Stimulated activated naive CD8-positive, alpha-beta T cell treated with anti-CD3 and anti-CD28 coated beads, Interleukin-15, amount 100 ng/mL, for 72 hours (primary cell): ENCODE results near the gene MYBPH.

Source experiments
- ATAC-seq: fragments of 150-1000 bp; cut with Tn5 transposase; 2 replicates; pipeline ENCODE4 v1.10.0; 2021; ENCODE audit warnings: mild to moderate bottlenecking, moderate library complexity
- DNase-seq, 2 donors: peaks; one replicate each; pipeline ENCODE4 v3.0.0; 2021 to 2022
- H3K27ac Mint-ChIP-seq, 2 donors: one replicate each; pipeline ENCODE4 v1.8.0; 2022; ENCODE audit warnings: mild to moderate bottlenecking in 2 of 2, mixed read lengths in 2 of 2, moderate library complexity in 2 of 2
- H3K27me3 Mint-ChIP-seq: one replicate; pipeline ENCODE4 v1.8.0; 2022; ENCODE audit warnings: mixed read lengths
- H3K4me1 Mint-ChIP-seq: one replicate; pipeline ENCODE4 v1.8.0; 2022; ENCODE audit warnings: mild to moderate bottlenecking, mixed read lengths
- H3K4me3 Mint-ChIP-seq, 2 donors: one replicate each; pipeline ENCODE4 v1.8.0; 2022; ENCODE audit warnings: mild to moderate bottlenecking in 2 of 2, mixed read lengths in 2 of 2, moderate library complexity in 1 of 2
- H3K9me3 Mint-ChIP-seq, 2 donors: one replicate each; pipeline ENCODE4 v1.8.0; 2022; ENCODE audit warnings: mixed read lengths in 2 of 2

MYBPH gene

GRCh38 chr1:203175237-203175826, at the start of gene MYBPH:
MYBPH (minus strand) TSS chr1:203175826; CDS start chr1:203175755, 71 bp downstream.
- H3K4me3 Mint-ChIP-seq = no peak within 1 kb of the TSS
- no peaks in the 10 kb centered on the region for H3K9me3 Mint-ChIP-seq
- no peaks in the 10 kb centered on the region for H3K27me3 Mint-ChIP-seq
- no peak for DNase-seq
- H3K4me1 Mint-ChIP-seq = no peaks in the 10 kb centered on the region
- ATAC-seq = no peak
- no peak within 1 kb of the TSS for H3K27ac Mint-ChIP-seq

- Mint-ChIP-seq H3K9me3 (no peaks in the 10 kb centered on the region), H3K4me1 (no peaks in the 10 kb centered on the region), H3K4me3 (no peak overlapping the region), H3K27ac (peak overlapping the region in 1 of 2 donors; percentile 54), H3K27me3 (peaks cover 13% of the 10 kb centered on the region)
- ATAC-seq (no peak), DNase-seq (no peak)
Observed at GRCh38 chr1:203225071-203225470, 49.4 kb upstream of the MYBPH start.

- ATAC-seq = no peak
- no peak for DNase-seq
- peaks cover 11% of the 10 kb centered on the region for H3K27me3 Mint-ChIP-seq
Observed at GRCh38 chr1:203223012-203223775, 47.6 kb upstream of the MYBPH start.

GRCh38 chr1:203219934-203220333, 44.3 kb upstream of the MYBPH start:
- Mint-ChIP-seq H3K4me3 (no peak overlapping the region), H3K9me3 (no peaks in the 10 kb centered on the region), H3K4me1 (peaks cover 3% of the 10 kb centered on the region), H3K27ac (no peak overlapping the region), H3K27me3 (peaks cover 27% of the 10 kb centered on the region)
- ATAC-seq (no peak), DNase-seq (no peak)

More at GRCh38 chr1:203223012-203223775, 47.6 kb upstream of the MYBPH start:
- Mint-ChIP-seq H3K4me1 (no peaks in the 10 kb centered on the region), H3K27ac (no peak overlapping the region), H3K4me3 (no peak overlapping the region), H3K9me3 (no peaks in the 10 kb centered on the region)

GRCh38 chr1:203219171-203219570, 43.5 kb upstream of the MYBPH start:
- Mint-ChIP-seq H3K27ac (no peak overlapping the region), H3K27me3 (peaks cover 27% of the 10 kb centered on the region), H3K4me1 (peaks cover 5% of the 10 kb centered on the region), H3K9me3 (no peaks in the 10 kb centered on the region), H3K4me3 (no peak overlapping the region)
- ATAC-seq (no peak), DNase-seq (no peak)

- Mint-ChIP-seq H3K27ac (no peak overlapping the region), H3K4me1 (peaks cover 5% of the 10 kb centered on the region), H3K9me3 (no peaks in the 10 kb centered on the region), H3K27me3 (peaks cover 27% of the 10 kb centered on the region), H3K4me3 (no peak overlapping the region)
- DNase-seq = no peak
- no peak for ATAC-seq
Observed at GRCh38 chr1:203217668-203218067, 42.0 kb upstream of the MYBPH start.

GRCh38 chr1:203217139-203217655, 41.6 kb upstream of the MYBPH start:
- no peaks in the 10 kb centered on the region for H3K9me3 Mint-ChIP-seq
- ATAC-seq (no peak), DNase-seq (no peak)
- H3K4me3 Mint-ChIP-seq = no peak overlapping the region
- peaks cover 27% of the 10 kb centered on the region for H3K27me3 Mint-ChIP-seq
- peaks cover 5% of the 10 kb centered on the region for H3K4me1 Mint-ChIP-seq
- H3K27ac Mint-ChIP-seq = no peak overlapping the region

- peaks cover 5% of the 10 kb centered on the region for H3K4me1 Mint-ChIP-seq
- no peak overlapping the region for H3K4me3 Mint-ChIP-seq
- peak overlapping the region in 1 of 2 donors; percentile 21 for H3K27ac Mint-ChIP-seq
- ATAC-seq (peak; percentile 65), DNase-seq (peak; percentile 49 to 62)
- peaks cover 27% of the 10 kb centered on the region for H3K27me3 Mint-ChIP-seq
- H3K9me3 Mint-ChIP-seq = no peaks in the 10 kb centered on the region
Observed at GRCh38 chr1:203216274-203217138, 40.9 kb upstream of the MYBPH start.

- no peak for DNase-seq
- H3K27ac Mint-ChIP-seq = no peak overlapping the region
- peaks cover 27% of the 10 kb centered on the region for H3K27me3 Mint-ChIP-seq
- no peaks in the 10 kb centered on the region for H3K9me3 Mint-ChIP-seq
- ATAC-seq = no peak
- no peak overlapping the region for H3K4me3 Mint-ChIP-seq
- H3K4me1 Mint-ChIP-seq = peaks cover 5% of the 10 kb centered on the region
Observed at GRCh38 chr1:203215573-203215972, 39.9 kb upstream of the MYBPH start.

GRCh38 chr1:203214871-203215270, 39.2 kb upstream of the MYBPH start:
- Mint-ChIP-seq H3K9me3 (no peaks in the 10 kb centered on the region), H3K27ac (peak overlapping the region in 1 of 2 donors; percentile 54), H3K27me3 (peaks cover 27% of the 10 kb centered on the region), H3K4me1 (peaks cover 5% of the 10 kb centered on the region), H3K4me3 (no peak overlapping the region)
- DNase-seq = no peak
- ATAC-seq = no peak

- no peak overlapping the region for H3K27ac Mint-ChIP-seq
- DNase-seq = no peak
- H3K9me3 Mint-ChIP-seq = no peaks in the 10 kb centered on the region
- peaks cover 5% of the 10 kb centered on the region for H3K4me1 Mint-ChIP-seq
- no peak for ATAC-seq
- peaks cover 19% of the 10 kb centered on the region for H3K27me3 Mint-ChIP-seq
- no peak overlapping the region for H3K4me3 Mint-ChIP-seq
Observed at GRCh38 chr1:203213126-203213525, 37.5 kb upstream of the MYBPH start.

- Mint-ChIP-seq H3K27ac (no peak overlapping the region), H3K9me3 (no peaks in the 10 kb centered on the region), H3K4me3 (no peak overlapping the region), H3K4me1 (peaks cover 5% of the 10 kb centered on the region), H3K27me3 (peaks cover 10% of the 10 kb centered on the region)
- ATAC-seq = no peak
- DNase-seq = no peak
Observed at GRCh38 chr1:203211812-203212211, 36.2 kb upstream of the MYBPH start.

GRCh38 chr1:203210988-203211387, 35.4 kb upstream of the MYBPH start:
- peaks cover 5% of the 10 kb centered on the region for H3K4me1 Mint-ChIP-seq
- H3K27ac Mint-ChIP-seq = no peak overlapping the region
- H3K9me3 Mint-ChIP-seq = no peaks in the 10 kb centered on the region

GRCh38 chr1:203210350-203210749, 34.7 kb upstream of the MYBPH start:
- Mint-ChIP-seq H3K4me1 (peaks cover 5% of the 10 kb centered on the region), H3K9me3 (no peaks in the 10 kb centered on the region), H3K27me3 (no peaks in the 10 kb centered on the region), H3K4me3 (no peak overlapping the region), H3K27ac (no peak overlapping the region)
- ATAC-seq (no peak), DNase-seq (no peak)

More at GRCh38 chr1:203210988-203211387, 35.4 kb upstream of the MYBPH start:
- H3K4me3 Mint-ChIP-seq = no peak overlapping the region
- no peak for ATAC-seq
- peaks cover 2% of the 10 kb centered on the region for H3K27me3 Mint-ChIP-seq
- no peak for DNase-seq

GRCh38 chr1:203208181-203208580, 32.6 kb upstream of the MYBPH start:
- no peak for ATAC-seq
- H3K4me3 Mint-ChIP-seq = no peak overlapping the region
- H3K27me3 Mint-ChIP-seq = peaks cover 1% of the 10 kb centered on the region

More at GRCh38 chr1:203208181-203208580, 32.6 kb upstream of the MYBPH start:
- Mint-ChIP-seq H3K4me1 (no peaks in the 10 kb centered on the region), H3K27ac (no peak overlapping the region), H3K9me3 (no peaks in the 10 kb centered on the region)
- DNase-seq = no peak
